Measurements from ENCODE around the gene TMEM223. TPM values are rescaled to one million over a fixed set of nuclear protein-coding genes. Genes with fewer than 3 reads are reported as not detected.

Gene TMEM223
- total RNA-seq, 4 donors from 2014 or later: 15.9 to 30.2 (median 23.4) TPM

Other genes with a start within 250 kb of the TMEM223 start
- gene AHNAK, start 245.2 kb downstream of the TMEM223 start, total RNA-seq: 1,000 to 10,000 TPM; 1,174 to 1,475 (median 1,322) TPM
- gene EEF1G, start 218.1 kb downstream of the TMEM223 start, total RNA-seq: 1,000 to 10,000 TPM; 1,221 to 2,946 (median 2,495) TPM
- gene TUT1, start 200.5 kb downstream of the TMEM223 start, total RNA-seq: 10 to 100 TPM in 3 of 4 donors, 1 to 10 TPM in 1; 8.0 to 16.3 (median 12.5) TPM
- 100 to 1,000 TPM; 107 to 125 (median 110) TPM for gene MTA2, start 190.1 kb downstream of the TMEM223 start, total RNA-seq
- 10 to 100 TPM; 43.1 to 74.8 (median 55.8) TPM for gene EML3, start 179.2 kb downstream of the TMEM223 start, total RNA-seq
- gene ROM1, start 178.7 kb downstream of the TMEM223 start, total RNA-seq: 1 to 10 TPM in 3 of 4 donors, under 1 TPM in 1; 0.80 to 4.9 (median 2.3) TPM
- gene B3GAT3, start 170.0 kb downstream of the TMEM223 start, total RNA-seq: 10 to 100 TPM; 29.9 to 54.1 (median 40.6) TPM
- 100 to 1,000 TPM in 2 of 4 donors, 10 to 100 TPM in 2; 76.0 to 118 (median 102) TPM for gene GANAB, start 145.4 kb downstream of the TMEM223 start, total RNA-seq
- gene INTS5, start 138.7 kb downstream of the TMEM223 start, total RNA-seq: 10 to 100 TPM; 17.7 to 35.1 (median 31.4) TPM
- gene C11orf98, start 126.8 kb downstream of the TMEM223 start, total RNA-seq: 10 to 100 TPM; 12.8 to 29.3 (median 25.7) TPM
- 1 to 10 TPM; 2.8 to 6.0 (median 4.2) TPM for gene CSKMT, start 126.7 kb downstream of the TMEM223 start, total RNA-seq
- 10 to 100 TPM in 2 of 4 donors, 1 to 10 TPM in 2; 9.1 to 12.4 (median 9.8) TPM for gene UQCC3, start 120.3 kb downstream of the TMEM223 start, total RNA-seq
- 1 to 10 TPM; 1.7 to 8.7 (median 3.3) TPM for gene LBHD1, start 119.7 kb downstream of the TMEM223 start, total RNA-seq
- 100 to 1,000 TPM; 125 to 194 (median 143) TPM for gene UBXN1, start 112.9 kb downstream of the TMEM223 start, total RNA-seq
- gene LRRN4CL, start 102.5 kb downstream of the TMEM223 start, total RNA-seq: 1 to 10 TPM; 3.3 to 7.6 (median 5.9) TPM
- 10 to 100 TPM; 28.9 to 76.3 (median 59.3) TPM for gene BSCL2, start 84.6 kb downstream of the TMEM223 start, total RNA-seq
- gene GNG3, start 84.3 kb downstream of the TMEM223 start, total RNA-seq: under 1 TPM in 1 of 4 donors, not detected in 3; 0.68 TPM
- 10 to 100 TPM; 21.1 to 51.5 (median 33.6) TPM for gene HNRNPUL2, start 64.5 kb downstream of the TMEM223 start, total RNA-seq
- gene TTC9C, start 63.5 kb downstream of the TMEM223 start, total RNA-seq: 10 to 100 TPM; 16.3 to 42.3 (median 31.7) TPM
- gene ZBTB3, start 37.8 kb downstream of the TMEM223 start, total RNA-seq: 10 to 100 TPM; 10.9 to 32.2 (median 14.3) TPM
- gene POLR2G, start 30.4 kb downstream of the TMEM223 start, total RNA-seq: 100 to 1,000 TPM in 1 of 4 donors, 10 to 100 TPM in 3; 46.9 to 117 (median 52.1) TPM
- gene TAF6L, start 20.6 kb downstream of the TMEM223 start, total RNA-seq: 10 to 100 TPM; 10.2 to 48.7 (median 21.9) TPM
- 10 to 100 TPM; 37.6 to 72.6 (median 59.8) TPM for gene TMEM179B, start 4.6 kb downstream of the TMEM223 start, total RNA-seq
- gene NXF1, start 13.4 kb upstream of the TMEM223 start, total RNA-seq: 100 to 1,000 TPM in 3 of 4 donors, 10 to 100 TPM in 1; 88.1 to 156 (median 115) TPM
- 10 to 100 TPM; 26.8 to 47.8 (median 43.2) TPM for gene STX5, start 40.0 kb upstream of the TMEM223 start, total RNA-seq
- gene TEX54, start 40.8 kb upstream of the TMEM223 start, total RNA-seq: not detected
- gene WDR74, start 47.6 kb upstream of the TMEM223 start, total RNA-seq: 10 to 100 TPM; 63.3 to 79.8 (median 70.3) TPM
- 100 to 1,000 TPM; 170 to 234 (median 198) TPM for gene SLC3A2, start 88.9 kb upstream of the TMEM223 start, total RNA-seq
- gene CHRM1, start 129.4 kb upstream of the TMEM223 start, total RNA-seq: 1 to 10 TPM; 2.5 to 5.4 (median 4.5) TPM
- not detected for gene SLC22A6, start 193.0 kb upstream of the TMEM223 start, total RNA-seq
- not detected for gene SLC22A8, start 223.8 kb upstream of the TMEM223 start, total RNA-seq